ENCODE measurements around the gene PTPRJ.

PTPRJ gene

GRCh38 chr11:48043111-48043990 is 63.0 kb downstream of the PTPRJ start:
- no peak overlapping the region for H3K27ac ChIP-seq
- ChIA-PET CTCF (interaction anchor here (0.7 to 1.6 kb wide), 2 partner anchors 65 to 66 kb away, joined by 3 read pairs; no protein-coding TSS in a partner anchor), POLR2A (ENCODE audit: low non-redundant PET) (no interaction called here)

DNA sequence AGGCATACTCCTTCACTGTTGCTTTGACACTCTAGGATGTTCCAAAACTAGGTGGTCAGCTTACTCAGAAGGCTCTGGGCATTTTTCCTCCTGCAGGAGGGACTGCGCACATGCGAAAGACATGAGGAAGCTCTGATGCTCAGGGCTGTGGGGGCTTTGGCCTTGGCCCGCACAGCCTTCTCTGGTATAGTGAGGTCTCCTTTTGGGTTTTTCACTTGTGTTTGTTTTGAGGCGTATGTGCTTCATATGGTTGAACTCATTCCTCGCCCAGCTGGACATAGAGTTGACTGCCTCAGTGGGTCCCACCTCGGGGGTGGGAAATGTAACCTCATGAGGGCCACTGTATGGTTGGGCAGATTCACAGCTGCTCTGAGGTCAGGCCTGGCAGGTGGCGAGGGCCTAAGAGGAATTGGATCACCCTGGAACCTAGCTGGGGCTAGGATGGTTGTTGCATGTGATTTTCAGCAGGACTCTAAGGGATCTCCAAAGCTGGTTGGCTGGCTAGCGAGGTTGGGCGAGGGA is 63.7 kb downstream of the PTPRJ start:
- ChIA-PET POLR2A (ENCODE audit: low non-redundant PET) (no interaction called here), CTCF (interaction anchor here (1.6 kb wide), 1 partner anchor 65 kb away, joined by 3 read pairs; no protein-coding TSS in a partner anchor)
- DNase-seq (ENCODE audit: low spot score): no peak
- no peak overlapping the region for H3K27ac ChIP-seq
- no peak for TF ChIP-seq CTCF (conservative IDR thresholded peaks at IDR 0.05; ENCODE audit: low read depth)

More at GRCh38 chr11:48043111-48043990, 63.0 kb downstream of the PTPRJ start:
- no peak for DNase-seq (ENCODE audit: low spot score)
- TF ChIP-seq CTCF (conservative IDR thresholded peaks at IDR 0.05; ENCODE audit: low read depth): no peak

- POLR2A ChIA-PET (ENCODE audit: low non-redundant PET): no interaction called here
- CTCF ChIA-PET: interaction anchor here (1.6 kb wide), 1 partner anchor 65 kb away, joined by 3 read pairs; no protein-coding TSS in a partner anchor
- TF ChIP-seq CTCF (conservative IDR thresholded peaks at IDR 0.05; ENCODE audit: low read depth): no peak
- H3K27ac ChIP-seq: no peak overlapping the region
- no peak for DNase-seq (ENCODE audit: low spot score)
These were observed 64.2 kb downstream of the PTPRJ start for GRCh38 chr11:48044577-48044976.

- ChIA-PET CTCF (interaction anchor here (1.0 kb wide), 1 partner anchor 111 kb away, joined by 3 read pairs; no protein-coding TSS in a partner anchor), POLR2A (ENCODE audit: low non-redundant PET) (no interaction called here)
- no peak overlapping the region for H3K27ac ChIP-seq
- no peak for DNase-seq (ENCODE audit: low spot score)
- TF ChIP-seq CTCF (conservative IDR thresholded peaks at IDR 0.05; ENCODE audit: low read depth): no peak
These were observed 65.2 kb downstream of the PTPRJ start for GRCh38 chr11:48045536-48045935.

DNA sequence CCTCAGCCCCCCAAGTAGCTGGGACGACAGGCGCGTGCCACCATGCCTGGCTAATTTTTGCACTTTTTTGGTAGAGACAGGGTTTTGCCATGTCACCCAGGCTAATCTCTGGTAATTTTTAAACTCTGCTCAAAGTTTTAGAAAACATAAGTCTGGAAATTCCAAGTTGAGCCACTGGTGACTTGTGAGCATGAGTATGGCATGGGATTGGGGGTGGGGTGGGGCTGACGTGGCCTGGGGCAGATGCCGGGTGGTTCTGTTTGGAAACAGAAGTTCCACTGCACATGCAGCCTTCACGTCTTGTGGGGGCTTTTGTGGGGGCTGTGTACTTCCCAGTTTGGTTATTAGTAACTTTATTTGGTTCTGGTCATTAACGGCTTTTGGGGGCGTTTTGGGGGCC is 67.3 kb downstream of the PTPRJ start:
- no peak for TF ChIP-seq CTCF (conservative IDR thresholded peaks at IDR 0.05; ENCODE audit: low read depth)
- no peak overlapping the region for H3K27ac ChIP-seq
- ChIA-PET CTCF (no interaction called here), POLR2A (ENCODE audit: low non-redundant PET) (no interaction called here)
- no peak for DNase-seq (ENCODE audit: low spot score)

GRCh38 chr11:48049036-48049435 is 68.7 kb downstream of the PTPRJ start:
- ChIA-PET CTCF (no interaction called here), POLR2A (ENCODE audit: low non-redundant PET) (no interaction called here)
- TF ChIP-seq CTCF (conservative IDR thresholded peaks at IDR 0.05; ENCODE audit: low read depth): no peak
- no peak overlapping the region for H3K27ac ChIP-seq
- DNase-seq (ENCODE audit: low spot score): no peak
